HG02884 (cell line): ENCODE data around the gene SH3GLB2.
"Not testable (repeated sequence)": the region's sequence is repeated elsewhere in the genome, so short reads cannot be mapped to it uniquely, and the experiment has no call there.

ENCODE experiments used
- ATAC-seq: cut with Tn5 transposase; IDR thresholded peaks from one replicate; pipeline ENCODE4 v1.9.1; 2021; ENCODE audit warnings: mild to moderate bottlenecking, moderate library complexity; ENCODE audit not compliant: unreplicated experiment

The SH3GLB2 gene

DNA sequence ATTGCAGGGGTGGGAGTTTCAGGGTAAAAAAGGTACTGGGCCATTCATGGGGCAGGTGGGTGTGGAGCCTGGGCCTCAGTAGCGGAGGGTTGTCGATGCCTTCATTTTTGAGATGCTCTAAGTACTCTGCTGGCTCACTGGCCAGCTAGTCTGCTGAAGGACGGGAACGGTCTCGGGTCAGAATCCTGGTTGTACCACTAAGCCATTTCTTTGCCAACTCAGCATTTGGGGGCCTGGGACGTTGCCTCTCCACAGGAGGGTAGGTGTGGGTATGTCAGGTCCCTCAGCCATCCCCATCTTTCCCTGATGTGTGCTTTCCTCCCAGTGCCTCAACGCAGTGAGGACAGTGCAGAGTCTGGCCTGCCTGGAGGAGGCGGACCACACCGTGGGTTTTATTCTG, 25.1 kb downstream of the SH3GLB2 start:
- no peak for ATAC-seq

DNA sequence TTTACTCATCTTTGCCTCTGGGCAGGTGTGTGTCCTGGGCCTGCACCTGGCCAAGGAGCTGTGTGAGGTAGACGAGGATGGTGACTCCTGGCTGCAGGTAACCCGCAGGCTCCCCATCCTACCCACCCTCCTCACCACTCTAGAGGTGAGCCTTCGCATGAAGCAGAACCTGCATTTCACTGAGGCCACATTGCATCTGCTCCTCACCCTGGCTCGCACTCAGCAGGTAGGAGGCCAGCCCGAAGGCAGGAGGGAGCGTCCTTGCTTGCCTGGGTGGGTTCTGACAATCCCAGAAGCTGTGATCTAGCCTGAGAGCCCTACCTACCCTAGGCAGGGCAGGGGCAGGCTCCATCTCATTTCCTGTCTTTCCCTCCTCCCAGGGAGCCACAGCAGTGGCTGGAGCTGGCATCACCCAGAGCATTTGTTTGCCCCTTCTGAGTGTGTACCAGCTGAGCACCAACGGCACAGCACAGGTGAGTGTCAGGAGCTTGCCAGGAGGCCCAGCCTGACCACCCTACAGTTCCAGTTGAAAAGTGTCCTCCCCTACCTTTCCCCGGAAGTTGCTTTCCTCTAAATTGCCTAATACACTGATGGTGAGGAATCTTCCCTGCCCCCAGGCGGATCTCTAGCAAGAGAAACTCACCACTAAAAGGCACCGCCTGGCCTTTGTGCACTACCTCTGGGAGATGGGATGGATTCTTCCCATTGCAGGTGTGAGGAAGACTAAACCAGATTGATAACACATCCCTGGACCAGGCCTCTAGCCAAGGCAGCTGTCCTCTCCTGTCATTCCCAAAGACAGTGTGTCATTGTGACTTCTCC, 26.4 kb downstream of the SH3GLB2 start:
- no peak for ATAC-seq

DNA sequence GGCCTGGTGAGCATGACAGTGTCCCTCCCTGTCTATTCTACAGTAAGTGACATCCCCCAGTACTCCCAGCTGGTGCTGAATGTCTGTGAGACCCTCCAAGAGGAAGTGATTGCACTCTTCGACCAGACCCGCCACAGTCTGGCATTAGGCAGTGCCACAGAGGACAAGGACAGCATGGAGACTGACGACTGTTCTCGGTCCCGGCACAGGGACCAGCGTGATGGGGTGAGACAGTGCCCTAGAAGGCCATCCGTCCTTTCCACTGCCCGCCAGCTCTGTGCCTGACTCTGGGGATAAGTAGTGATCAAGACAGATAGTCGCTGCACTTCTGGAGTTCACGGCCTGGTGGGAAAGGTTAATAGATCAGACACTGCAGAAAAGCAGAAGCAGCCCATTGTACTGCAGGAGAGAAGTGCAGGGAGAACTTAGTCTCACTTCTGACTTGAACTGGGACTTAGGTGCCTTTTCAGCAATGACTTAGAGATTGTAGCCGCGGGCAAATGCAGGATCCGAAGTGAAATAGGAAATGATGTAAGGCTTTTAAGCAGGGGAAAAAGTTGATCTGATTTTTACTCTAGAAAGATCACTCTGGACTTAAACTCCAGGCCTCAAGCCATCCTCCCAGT, 28.4 kb downstream of the SH3GLB2 start:
- no peak for ATAC-seq

DNA sequence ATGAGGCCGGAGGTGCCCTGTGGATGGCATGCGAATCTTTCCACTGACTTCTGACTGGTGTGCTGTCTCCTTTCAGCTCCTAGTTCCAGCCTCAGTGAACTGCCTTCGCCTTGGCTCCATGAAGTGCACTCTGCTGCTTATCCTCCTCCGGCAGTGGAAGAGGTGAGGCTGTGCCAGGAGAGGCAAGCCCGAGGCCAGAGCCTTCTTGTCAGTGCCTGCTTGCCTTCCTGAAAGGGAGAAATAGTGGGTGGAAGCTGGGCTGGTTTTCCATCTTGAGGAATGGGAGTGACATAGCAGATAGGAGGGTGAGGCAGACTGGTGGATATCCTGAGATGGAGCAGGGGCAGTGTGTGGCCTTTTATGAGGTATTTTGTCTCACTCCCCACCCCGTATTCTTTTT, 29.7 kb downstream of the SH3GLB2 start:
- no peak for ATAC-seq

DNA sequence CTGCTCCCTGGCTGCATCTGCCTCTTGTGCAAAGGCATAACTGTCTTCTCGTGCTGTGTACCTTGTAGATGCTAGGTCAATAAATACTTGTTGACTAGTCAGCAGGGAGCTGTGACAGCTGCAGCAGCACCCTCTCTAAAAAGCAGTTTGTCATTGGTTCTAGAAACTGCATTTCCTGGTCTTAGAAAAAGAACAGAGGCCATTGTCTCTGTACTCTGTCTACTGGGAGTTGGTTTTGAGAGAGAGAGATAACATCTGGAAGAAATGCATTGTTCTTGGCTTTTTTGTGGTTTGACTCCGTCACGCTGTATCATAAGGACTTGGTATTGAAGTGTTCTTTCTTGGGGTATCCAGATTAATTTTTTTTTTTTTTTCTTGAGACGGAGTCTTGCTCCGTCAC, 32.3 kb downstream of the SH3GLB2 start:
- no peak for ATAC-seq

DNA sequence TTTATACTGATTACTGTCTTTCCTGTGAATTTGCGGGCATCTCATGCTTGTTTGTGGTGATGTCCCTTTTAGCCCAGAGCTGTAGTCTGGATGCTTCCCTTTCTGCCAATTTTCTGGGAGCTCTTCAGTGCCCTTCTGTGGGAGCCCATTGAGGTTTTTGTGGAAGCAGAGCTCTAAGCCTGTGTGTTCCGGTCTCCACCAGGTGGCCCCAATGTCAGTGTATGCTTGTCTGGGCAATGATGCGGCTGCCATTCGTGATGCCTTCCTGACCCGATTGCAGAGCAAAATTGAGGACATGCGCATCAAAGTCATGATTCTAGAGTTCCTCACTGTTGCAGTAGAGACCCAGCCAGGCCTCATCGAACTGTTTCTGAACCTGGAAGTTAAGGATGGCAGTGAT, 35.1 kb downstream of the SH3GLB2 start:
- ATAC-seq = no peak

DNA sequence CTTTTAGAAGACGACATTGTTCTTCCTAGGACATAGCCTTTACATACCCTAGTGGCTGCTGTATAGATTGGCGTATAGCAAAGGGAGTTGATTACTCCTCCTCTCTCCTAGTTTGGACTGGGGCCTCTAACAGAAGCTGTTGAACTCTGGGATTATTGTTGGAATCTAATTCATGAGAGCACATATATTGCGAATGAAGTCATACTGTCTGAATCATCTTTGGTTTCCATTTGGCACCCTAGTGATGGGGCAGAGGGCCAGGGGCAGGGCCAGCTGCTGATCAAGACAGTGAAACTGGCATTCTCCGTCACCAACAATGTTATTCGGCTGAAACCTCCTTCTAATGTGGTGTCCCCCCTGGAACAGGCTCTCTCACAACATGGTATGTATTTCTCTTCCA, 40.3 kb downstream of the SH3GLB2 start:
- no peak for ATAC-seq

DNA sequence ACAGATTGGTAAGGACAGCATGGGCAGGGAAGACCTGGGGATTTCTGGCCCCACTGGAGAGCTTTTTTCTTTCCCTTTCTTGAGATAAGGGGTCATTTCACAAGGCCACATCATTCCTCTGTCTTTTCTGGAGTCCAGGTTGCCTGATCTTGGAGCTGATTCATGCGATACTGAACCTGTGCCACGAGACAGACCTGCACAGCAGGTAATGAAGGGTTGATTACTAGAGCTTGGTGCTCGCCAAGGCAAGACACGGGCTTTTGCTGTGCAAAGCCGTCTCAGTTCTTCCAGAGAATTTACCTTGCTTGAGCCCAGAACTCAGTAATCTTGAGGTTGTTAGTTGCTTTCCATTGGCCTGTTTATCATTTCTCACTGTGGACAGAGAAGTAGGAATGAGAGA, 41.5 kb downstream of the SH3GLB2 start:
- ATAC-seq = no peak

DNA sequence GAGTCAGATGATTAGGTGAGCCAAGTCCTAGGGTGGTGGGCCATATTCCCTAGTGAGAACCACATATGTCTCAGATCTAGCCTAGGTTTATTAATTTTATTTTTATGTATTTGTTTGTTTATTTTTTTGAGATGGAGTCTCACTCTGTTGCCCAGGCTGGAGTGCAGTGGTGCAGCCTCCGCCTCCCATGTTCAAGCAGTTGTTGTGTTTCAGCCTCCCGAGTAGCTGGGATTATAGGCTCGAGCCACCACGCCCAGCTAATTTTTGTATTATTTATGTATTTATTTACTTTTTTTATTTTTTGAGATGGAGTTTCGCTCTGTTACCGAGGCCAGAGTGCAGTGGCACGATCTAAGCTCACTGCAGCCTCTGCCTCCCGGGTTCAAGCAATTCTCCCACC, 44.6 kb downstream of the SH3GLB2 start:
- ATAC-seq = no peak

DNA sequence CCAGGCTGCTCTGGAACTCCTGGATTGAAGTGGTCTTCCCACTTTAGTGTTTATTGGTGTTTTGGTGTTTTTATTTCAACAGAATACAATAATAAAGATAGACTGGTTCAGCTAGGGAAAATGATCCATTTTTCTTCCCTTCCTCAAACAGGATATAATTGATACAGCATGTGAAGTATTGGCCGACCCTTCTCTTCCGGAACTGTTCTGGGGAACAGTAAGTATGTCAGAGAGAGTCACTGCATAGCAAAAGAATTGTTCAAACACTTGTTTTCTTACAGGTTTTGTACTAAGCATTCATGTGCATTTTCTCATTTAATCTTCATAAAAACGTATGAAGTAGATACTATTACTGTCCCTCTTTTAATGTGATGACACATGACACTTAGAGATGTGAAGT, 49.0 kb downstream of the SH3GLB2 start:
- ATAC-seq = no peak

DNA sequence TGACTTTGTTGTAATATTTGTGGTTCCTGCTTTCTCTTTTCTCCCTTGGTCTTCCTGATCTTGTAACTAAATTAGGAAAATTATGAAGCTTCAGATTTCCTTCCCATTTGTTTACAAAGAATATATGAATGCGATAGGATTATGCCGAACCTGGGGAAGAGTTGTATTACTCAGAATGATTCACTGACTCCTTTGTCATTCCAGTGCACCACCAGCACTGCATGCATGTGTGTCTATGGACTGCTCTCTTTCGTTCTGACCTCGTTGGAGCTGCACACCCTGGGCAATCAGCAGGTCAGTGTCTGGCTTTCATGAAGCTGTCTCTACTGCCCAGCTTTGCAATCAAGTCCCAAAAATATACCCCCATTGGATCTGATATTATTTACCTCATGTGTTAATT, 55.2 kb downstream of the SH3GLB2 start:
- no peak for ATAC-seq

DNA sequence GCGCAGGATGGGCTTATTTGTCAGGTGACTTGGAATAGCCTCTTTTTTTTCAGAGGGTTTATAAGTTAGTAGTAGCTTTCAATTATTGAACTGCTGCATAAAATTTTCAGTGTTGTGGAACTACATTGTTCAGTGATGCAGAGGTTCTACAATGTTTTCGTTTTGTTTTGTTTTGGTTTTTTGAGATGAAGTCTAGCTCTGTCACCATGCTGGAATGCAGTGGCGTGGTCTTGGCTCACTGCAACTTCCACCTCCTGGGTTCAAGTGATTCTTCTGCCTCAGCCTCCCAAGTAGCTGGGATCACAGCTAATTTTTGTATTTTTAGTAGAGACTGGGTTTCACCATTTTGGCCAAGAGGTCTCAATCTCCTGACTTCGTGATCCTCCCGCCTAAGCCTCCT, 58.6 kb downstream of the SH3GLB2 start:
- ATAC-seq = no peak

DNA sequence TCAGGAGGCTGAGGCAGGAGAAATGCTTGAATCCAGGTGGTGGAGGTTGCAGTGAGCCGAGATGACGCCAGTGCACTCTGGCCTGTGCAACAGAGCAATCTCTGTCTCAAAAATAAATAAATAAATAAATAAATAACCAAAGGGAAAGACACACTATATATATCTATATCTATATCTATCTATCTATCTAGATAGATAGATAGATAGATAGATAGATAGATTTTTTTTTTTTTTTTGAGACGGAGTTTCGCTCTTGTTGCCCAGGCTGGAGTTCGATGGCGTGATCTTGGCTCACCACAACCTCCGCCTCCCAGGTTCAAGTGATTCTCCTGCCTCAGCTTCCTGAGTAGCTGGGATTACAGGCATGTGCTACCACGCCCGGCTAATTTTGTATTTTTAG, 66.7 kb downstream of the SH3GLB2 start:
- ATAC-seq = not testable (repeated sequence)
